Psoas muscle (tissue), 8 donors: Measurements from ENCODE around the gene MAN2B1. TPM values are rescaled to one million over a fixed set of nuclear protein-coding genes. Genes with fewer than 3 reads are reported as not detected.

ENCODE experiments used
- ATAC-seq, 4 donors: fragments of 200-7000 bp; cut with Tn5 transposase; one replicate each; pipeline ENCODE4 v1.9.1; 2020; ENCODE audit warnings: moderate library complexity in 3 of 4, mild to moderate bottlenecking in 2 of 4
- DNase-seq, 2 donors: peaks; one replicate each; pipeline ENCODE4 v3.0.0-alpha.2; 2020
- H3K27ac ChIP-seq: fragments of 200-600 bp; one replicate; pipeline ENCODE4 v1.8.0; 2022
- H3K27me3 ChIP-seq, 3 donors: fragments of 200-600 bp in 1 of 3; one replicate each; pipeline versions ENCODE4 v1.6.1 to v1.8.0; 2013 to 2022; ENCODE audit warnings: low read length in 2 of 3, mild to moderate bottlenecking in 2 of 3, moderate library complexity in 1 of 3; ENCODE audit not compliant: insufficient read depth in 3 of 3
- H3K36me3 ChIP-seq, 2 donors: fragments of 200-600 bp in 1 of 2; one replicate each; pipeline versions ENCODE4 v1.6.1 to v1.8.0; 2013 to 2022; ENCODE audit warnings: low read depth in 1 of 2, mild to moderate bottlenecking in 1 of 2, moderate library complexity in 1 of 2; ENCODE audit not compliant: insufficient read depth in 1 of 2
- H3K4me1 ChIP-seq: fragments of 200-600 bp; one replicate; pipeline ENCODE4 v1.8.0; 2022
- H3K4me3 ChIP-seq: fragments of 200-600 bp; one replicate; pipeline ENCODE4 v1.8.0; 2022; ENCODE audit warnings: mild to moderate bottlenecking
- H3K9me3 ChIP-seq: fragments of 200-600 bp; one replicate; pipeline ENCODE4 v1.8.0; 2022
- CTCF ChIP-seq: fragments of 200-600 bp; IDR thresholded peaks from one replicate; pipeline ENCODE4 v1.8.0; 2022; ENCODE audit warnings: antibody characterized with exemption
- WGBS, 3 donors: extraction: QIAGEN DNeasy Blood & Tissue Kit; methylation state at CpG; one replicate each; pipeline versions ENCODE4 v1.1.6 to v1.1.7; 2013; 5-methylcytosine and 5-hydroxymethylcytosine counted together
- intact Hi-C, 2 donors: fragments of 100-400 bp; cut with DNase I; formaldehyde crosslinking; loops; one replicate each; pipeline versions ENCODE4 v1.11.0 to v1.14.2; 2022
- polyA plus RNA-seq, 3 donors: library from polyadenylated mRNA; stranded (reverse); fragments of 200-250 nt; gene quantifications; one replicate each; pipeline ENCODE4 v1.2.3, GENCODE V29; 2013
- total RNA-seq, 4 donors: library from RNA; stranded (reverse); fragmentation: NEBNext Ultra II Directional in 2 of 4; extraction: Animal tissue kit (Norgen Biotek cat#: 25700) in 2 of 4; gene quantifications; one replicate each; pipeline versions ENCODE4 v1.2.1 to v1.2.4, GENCODE V29; 2021 to 2023
- donor health status: healthy with polysubstance abuse.
- donor health status: DM: no; HTN: no; CAD: no; lungs with moderate emphysema.
- donor health status: Bipolar disorder and iron deficiency.
- donor health status: healthy.
- donor health status: DM: yes; HTN: yes; CAD: no.
- donor health status: DM: no; HTN: no; CAD: no.
- donor health status: DM: no; HTN: no; CAD: no.
- donor health status: DM: yes; HTN: yes; CAD: no.

Gene MAN2B1
- total and polyA plus RNA-seq, 7 donors: 9.6 to 20.5 (median 16.0) TPM

GRCh38 chr19:12665671-12666264 lies 774 bp downstream of the MAN2B1 start:
- DNase-seq: no peak
- no peak overlapping the region for H3K27ac ChIP-seq
- peaks cover 0 to 50% of the 10 kb centered on the region in 2 donors for H3K36me3 ChIP-seq
- intact Hi-C loops: no loop called here
- TF ChIP-seq CTCF: no peak
- peaks cover 32% of the 10 kb centered on the region for H3K4me1 ChIP-seq
- WGBS, 3 donors: 46 to 61% (median 50%) methylated on average over 12 of the region's 12 CpGs
- no peaks in the 10 kb centered on the region for H3K27me3 ChIP-seq
- peak overlapping the region; percentile 98 for H3K4me3 ChIP-seq
- H3K9me3 ChIP-seq: no peaks in the 10 kb centered on the region
- peak in 3 of 4 donors; percentile 1 to 2 (median 2) for ATAC-seq

- no peak for ATAC-seq
- intact Hi-C loops: no loop called here
- 70 to 86% (median 85%) methylated on average over 10 of the region's 10 CpGs for WGBS, 3 donors
- TF ChIP-seq CTCF: no peak
- Histone ChIP-seq H3K27ac (no peak overlapping the region), H3K36me3 (peaks cover 0 to 55% of the 10 kb centered on the region in 2 donors), H3K4me3 (peak overlapping the region; percentile 98), H3K27me3 (no peaks in the 10 kb centered on the region), H3K4me1 (peaks cover 27% of the 10 kb centered on the region), H3K9me3 (no peaks in the 10 kb centered on the region)
- DNase-seq: peak in 1 of 2 donors; percentile 69
Measured at GRCh38 chr19:12665281-12665573, 1.3 kb downstream of the MAN2B1 start.

- Histone ChIP-seq H3K4me3 (peak overlapping the region; percentile 98), H3K4me1 (peaks cover 25% of the 10 kb centered on the region), H3K36me3 (peaks cover 0 to 61% of the 10 kb centered on the region in 2 donors), H3K27ac (no peak overlapping the region), H3K27me3 (no peaks in the 10 kb centered on the region), H3K9me3 (no peaks in the 10 kb centered on the region)
- intact Hi-C loops: no loop called here
- no peak for ATAC-seq
- no peak for TF ChIP-seq CTCF
- WGBS, 3 donors: 81 to 83% (median 82%) methylated on average over 29 of the region's 29 CpGs
- no peak for DNase-seq
Measured at GRCh38 chr19:12664406-12665280, 1.9 kb downstream of the MAN2B1 start.

- Histone ChIP-seq H3K4me3 (no peak overlapping the region), H3K4me1 (peaks cover 7% of the 10 kb centered on the region), H3K36me3 (peaks cover 0 to 87% of the 10 kb centered on the region in 2 donors), H3K27ac (no peak overlapping the region), H3K9me3 (no peaks in the 10 kb centered on the region), H3K27me3 (no peaks in the 10 kb centered on the region)
- no peak for TF ChIP-seq CTCF
- ATAC-seq (no peak), DNase-seq (no peak)
- intact Hi-C loops: no loop called here
- WGBS, 3 donors: 93 to 97% (median 94%) methylated on average over 12 of the region's 12 CpGs
Measured at GRCh38 chr19:12660980-12661379, 5.6 kb downstream of the MAN2B1 start.
